ENCODE measurements around the gene INHBE.

INHBE gene

DNA sequence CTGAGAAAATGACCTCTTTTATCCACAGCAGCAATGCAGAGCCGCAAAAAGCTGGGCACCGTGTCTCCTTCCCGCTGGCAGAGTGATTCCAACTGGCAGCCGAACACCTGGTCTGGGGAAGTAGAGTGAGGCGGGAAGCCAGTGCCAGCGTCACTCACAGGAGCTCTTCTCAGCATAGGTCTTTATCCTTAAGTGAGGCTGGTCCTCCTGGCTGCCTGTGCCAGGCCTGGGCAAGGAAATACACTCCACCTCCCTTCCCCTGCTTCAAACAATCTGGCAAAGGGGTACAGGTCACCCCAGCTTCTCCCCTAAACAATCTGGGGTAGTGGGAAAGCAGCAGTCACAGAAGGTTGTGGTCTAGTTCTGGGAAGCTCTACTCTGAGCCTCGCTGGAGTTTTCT, 19.8 kb downstream of the INHBE start (continued):
- TF ChIP-seq, protein P1, sequence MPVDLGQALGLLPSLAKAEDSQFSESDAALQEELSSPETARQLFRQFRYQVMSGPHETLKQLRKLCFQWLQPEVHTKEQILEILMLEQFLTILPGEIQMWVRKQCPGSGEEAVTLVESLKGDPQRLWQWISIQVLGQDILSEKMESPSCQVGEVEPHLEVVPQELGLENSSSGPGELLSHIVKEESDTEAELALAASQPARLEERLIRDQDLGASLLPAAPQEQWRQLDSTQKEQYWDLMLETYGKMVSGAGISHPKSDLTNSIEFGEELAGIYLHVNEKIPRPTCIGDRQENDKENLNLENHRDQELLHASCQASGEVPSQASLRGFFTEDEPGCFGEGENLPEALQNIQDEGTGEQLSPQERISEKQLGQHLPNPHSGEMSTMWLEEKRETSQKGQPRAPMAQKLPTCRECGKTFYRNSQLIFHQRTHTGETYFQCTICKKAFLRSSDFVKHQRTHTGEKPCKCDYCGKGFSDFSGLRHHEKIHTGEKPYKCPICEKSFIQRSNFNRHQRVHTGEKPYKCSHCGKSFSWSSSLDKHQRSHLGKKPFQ (tag by site-specific recombination; IDR thresholded peaks at IDR 0.05) = no peak
- TF ChIP-seq, protein P2, sequence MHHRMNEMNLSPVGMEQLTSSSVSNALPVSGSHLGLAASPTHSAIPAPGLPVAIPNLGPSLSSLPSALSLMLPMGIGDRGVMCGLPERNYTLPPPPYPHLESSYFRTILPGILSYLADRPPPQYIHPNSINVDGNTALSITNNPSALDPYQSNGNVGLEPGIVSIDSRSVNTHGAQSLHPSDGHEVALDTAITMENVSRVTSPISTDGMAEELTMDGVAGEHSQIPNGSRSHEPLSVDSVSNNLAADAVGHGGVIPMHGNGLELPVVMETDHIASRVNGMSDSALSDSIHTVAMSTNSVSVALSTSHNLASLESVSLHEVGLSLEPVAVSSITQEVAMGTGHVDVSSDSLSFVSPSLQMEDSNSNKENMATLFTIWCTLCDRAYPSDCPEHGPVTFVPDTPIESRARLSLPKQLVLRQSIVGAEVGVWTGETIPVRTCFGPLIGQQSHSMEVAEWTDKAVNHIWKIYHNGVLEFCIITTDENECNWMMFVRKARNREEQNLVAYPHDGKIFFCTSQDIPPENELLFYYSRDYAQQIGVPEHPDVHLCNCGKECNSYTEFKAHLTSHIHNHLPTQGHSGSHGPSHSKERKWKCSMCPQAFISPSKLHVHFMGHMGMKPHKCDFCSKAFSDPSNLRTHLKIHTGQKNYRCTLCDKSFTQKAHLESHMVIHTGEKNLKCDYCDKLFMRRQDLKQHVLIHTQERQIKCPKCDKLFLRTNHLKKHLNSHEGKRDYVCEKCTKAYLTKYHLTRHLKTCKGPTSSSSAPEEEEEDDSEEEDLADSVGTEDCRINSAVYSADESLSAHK (tag by site-specific recombination; IDR thresholded peaks at IDR 0.05) = no peak
- no peak for TF ChIP-seq ZNF341 (tag by site-specific recombination; IDR thresholded peaks at IDR 0.05; ENCODE audit: low read depth)
- TF ChIP-seq ZNF473 (tag by site-specific recombination; IDR thresholded peaks at IDR 0.05) = no peak
- TF ChIP-seq SETDB1 (IDR thresholded peaks at IDR 0.05; ENCODE audit: insufficient read length, low read length) = no peak
- TF ChIP-seq, protein P3, sequence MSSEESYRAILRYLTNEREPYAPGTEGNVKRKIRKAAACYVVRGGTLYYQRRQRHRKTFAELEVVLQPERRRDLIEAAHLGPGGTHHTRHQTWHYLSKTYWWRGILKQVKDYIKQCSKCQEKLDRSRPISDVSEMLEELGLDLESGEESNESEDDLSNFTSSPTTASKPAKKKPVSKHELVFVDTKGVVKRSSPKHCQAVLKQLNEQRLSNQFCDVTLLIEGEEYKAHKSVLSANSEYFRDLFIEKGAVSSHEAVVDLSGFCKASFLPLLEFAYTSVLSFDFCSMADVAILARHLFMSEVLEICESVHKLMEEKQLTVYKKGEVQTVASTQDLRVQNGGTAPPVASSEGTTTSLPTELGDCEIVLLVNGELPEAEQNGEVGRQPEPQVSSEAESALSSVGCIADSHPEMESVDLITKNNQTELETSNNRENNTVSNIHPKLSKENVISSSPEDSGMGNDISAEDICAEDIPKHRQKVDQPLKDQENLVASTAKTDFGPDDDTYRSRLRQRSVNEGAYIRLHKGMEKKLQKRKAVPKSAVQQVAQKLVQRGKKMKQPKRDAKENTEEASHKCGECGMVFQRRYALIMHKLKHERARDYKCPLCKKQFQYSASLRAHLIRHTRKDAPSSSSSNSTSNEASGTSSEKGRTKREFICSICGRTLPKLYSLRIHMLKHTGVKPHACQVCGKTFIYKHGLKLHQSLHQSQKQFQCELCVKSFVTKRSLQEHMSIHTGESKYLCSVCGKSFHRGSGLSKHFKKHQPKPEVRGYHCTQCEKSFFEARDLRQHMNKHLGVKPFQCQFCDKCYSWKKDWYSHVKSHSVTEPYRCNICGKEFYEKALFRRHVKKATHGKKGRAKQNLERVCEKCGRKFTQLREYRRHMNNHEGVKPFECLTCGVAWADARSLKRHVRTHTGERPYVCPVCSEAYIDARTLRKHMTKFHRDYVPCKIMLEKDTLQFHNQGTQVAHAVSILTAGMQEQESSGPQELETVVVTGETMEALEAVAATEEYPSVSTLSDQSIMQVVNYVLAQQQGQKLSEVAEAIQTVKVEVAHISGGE (tag by site-specific recombination; conservative IDR thresholded peaks at IDR 0.05; ENCODE audit: low read depth) = no peak
- no peak for TF ChIP-seq KLF9 (tag by site-specific recombination; IDR thresholded peaks at IDR 0.05; ENCODE audit: low read depth)
- TF ChIP-seq, protein P4, sequence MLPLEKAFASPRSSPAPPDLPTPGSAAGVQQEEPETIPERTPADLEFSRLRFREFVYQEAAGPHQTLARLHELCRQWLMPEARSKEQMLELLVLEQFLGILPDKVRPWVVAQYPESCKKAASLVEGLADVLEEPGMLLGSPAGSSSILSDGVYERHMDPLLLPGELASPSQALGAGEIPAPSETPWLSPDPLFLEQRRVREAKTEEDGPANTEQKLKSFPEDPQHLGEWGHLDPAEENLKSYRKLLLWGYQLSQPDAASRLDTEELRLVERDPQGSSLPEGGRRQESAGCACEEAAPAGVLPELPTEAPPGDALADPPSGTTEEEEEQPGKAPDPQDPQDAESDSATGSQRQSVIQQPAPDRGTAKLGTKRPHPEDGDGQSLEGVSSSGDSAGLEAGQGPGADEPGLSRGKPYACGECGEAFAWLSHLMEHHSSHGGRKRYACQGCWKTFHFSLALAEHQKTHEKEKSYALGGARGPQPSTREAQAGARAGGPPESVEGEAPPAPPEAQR (tag by site-specific recombination; IDR thresholded peaks at IDR 0.05) = no peak
- TF ChIP-seq, protein P5, sequence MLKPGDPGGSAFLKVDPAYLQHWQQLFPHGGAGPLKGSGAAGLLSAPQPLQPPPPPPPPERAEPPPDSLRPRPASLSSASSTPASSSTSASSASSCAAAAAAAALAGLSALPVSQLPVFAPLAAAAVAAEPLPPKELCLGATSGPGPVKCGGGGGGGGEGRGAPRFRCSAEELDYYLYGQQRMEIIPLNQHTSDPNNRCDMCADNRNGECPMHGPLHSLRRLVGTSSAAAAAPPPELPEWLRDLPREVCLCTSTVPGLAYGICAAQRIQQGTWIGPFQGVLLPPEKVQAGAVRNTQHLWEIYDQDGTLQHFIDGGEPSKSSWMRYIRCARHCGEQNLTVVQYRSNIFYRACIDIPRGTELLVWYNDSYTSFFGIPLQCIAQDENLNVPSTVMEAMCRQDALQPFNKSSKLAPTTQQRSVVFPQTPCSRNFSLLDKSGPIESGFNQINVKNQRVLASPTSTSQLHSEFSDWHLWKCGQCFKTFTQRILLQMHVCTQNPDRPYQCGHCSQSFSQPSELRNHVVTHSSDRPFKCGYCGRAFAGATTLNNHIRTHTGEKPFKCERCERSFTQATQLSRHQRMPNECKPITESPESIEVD (tag by site-specific recombination; IDR thresholded peaks at IDR 0.05) = no peak

DNA sequence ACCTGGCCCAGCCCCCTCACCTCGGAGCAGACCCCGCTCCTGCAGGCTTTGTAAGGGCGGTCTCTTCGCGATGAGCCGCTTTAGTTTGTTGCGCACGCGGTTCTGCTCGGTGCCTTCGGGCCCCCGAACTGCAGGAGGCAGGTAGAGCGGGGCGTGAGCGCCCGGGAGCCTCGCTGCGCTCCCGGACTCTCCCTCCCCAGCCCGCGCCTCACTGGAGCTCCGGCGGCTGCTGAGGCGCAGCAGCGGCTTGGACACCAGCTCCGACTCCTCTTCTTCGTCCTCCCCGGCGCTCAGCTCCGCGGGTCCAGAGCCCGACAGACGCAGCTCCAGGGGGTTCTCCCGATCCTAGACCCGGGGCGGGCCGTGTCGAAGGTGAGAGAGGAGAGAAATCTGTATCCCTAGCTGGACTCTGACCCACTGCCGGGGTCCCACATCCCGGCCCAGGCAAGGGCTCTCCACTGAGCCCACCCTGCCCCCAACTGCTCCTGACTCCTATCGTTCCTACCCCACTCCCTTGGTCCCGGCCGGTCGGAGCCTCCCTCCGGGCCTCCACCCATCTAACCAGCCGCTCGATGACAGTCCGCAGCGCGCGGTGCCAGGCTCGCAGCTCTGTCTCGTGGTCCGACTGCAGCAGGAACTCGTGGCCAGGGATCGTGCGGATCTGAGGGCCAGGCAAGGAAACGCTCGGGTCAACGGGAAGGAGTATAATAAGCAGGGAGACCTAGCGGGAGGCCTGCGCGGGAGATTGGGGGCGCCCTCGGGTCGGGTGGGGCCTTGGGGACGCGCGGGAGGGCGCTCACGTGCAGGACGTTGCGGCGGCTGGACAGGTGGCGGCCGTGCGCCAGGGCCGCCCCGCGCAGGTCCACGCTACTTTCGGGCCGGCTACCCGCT, 20.4 kb downstream of the INHBE start:
- Histone ChIP-seq H3K27ac (ENCODE audit: extremely low read depth, low read depth, low read length) (no peak overlapping the region), H3K4me3 (ENCODE audit: low read depth, low read length) (no peak overlapping the region), H3K4me1 (ENCODE audit: control insufficient read depth, insufficient read depth, low read length) (no peaks in the 10 kb centered on the region), H3K36me3 (ENCODE audit: control insufficient read depth in 2 of 2, insufficient read depth in 1 of 2, low read length in 2 of 2) (no peaks in the 10 kb centered on the region), H3K9me3 (ENCODE audit: control insufficient read depth, insufficient read depth, low read depth, low read length) (no peaks in the 10 kb centered on the region)
- POLR2A ChIA-PET = no interaction called here
- no peak for TF ChIP-seq ZNF626 (tag by site-specific recombination; IDR thresholded peaks at IDR 0.05)
- TF ChIP-seq ZNF830 (tag by site-specific recombination; IDR thresholded peaks at IDR 0.05; ENCODE audit: low read depth) = no peak
- no peak for TF ChIP-seq ZNF596 (tag by site-specific recombination; IDR thresholded peaks at IDR 0.05)
- TF ChIP-seq ZNF660 (tag by site-specific recombination; IDR thresholded peaks at IDR 0.05) = no peak
- no peak for TF ChIP-seq OVOL3 (tag by site-specific recombination; IDR thresholded peaks at IDR 0.05)
- no peak for TF ChIP-seq ZNF274 (IDR thresholded peaks at IDR 0.05; ENCODE audit: low read length)
- TF ChIP-seq ZNF274 (tag by site-specific recombination; IDR thresholded peaks at IDR 0.05; ENCODE audit: borderline replicate concordance) = no peak
- no peak for TF ChIP-seq ZNF155 (tag by site-specific recombination; IDR thresholded peaks at IDR 0.05)
- TF ChIP-seq, protein P6, sequence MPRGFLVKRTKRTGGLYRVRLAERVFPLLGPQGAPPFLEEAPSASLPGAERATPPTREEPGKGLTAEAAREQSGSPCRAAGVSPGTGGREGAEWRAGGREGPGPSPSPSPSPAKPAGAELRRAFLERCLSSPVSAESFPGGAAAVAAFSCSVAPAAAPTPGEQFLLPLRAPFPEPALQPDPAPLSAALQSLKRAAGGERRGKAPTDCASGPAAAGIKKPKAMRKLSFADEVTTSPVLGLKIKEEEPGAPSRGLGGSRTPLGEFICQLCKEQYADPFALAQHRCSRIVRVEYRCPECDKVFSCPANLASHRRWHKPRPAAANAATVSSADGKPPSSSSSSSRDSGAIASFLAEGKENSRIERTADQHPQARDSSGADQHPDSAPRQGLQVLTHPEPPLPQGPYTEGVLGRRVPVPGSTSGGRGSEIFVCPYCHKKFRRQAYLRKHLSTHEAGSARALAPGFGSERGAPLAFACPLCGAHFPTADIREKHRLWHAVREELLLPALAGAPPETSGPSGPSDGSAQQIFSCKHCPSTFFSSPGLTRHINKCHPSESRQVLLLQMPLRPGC (tag by site-specific recombination; IDR thresholded peaks at IDR 0.05) = no peak
- no peak for TF ChIP-seq GLIS1 (tag by site-specific recombination; IDR thresholded peaks at IDR 0.05)
- TF ChIP-seq, protein P7, sequence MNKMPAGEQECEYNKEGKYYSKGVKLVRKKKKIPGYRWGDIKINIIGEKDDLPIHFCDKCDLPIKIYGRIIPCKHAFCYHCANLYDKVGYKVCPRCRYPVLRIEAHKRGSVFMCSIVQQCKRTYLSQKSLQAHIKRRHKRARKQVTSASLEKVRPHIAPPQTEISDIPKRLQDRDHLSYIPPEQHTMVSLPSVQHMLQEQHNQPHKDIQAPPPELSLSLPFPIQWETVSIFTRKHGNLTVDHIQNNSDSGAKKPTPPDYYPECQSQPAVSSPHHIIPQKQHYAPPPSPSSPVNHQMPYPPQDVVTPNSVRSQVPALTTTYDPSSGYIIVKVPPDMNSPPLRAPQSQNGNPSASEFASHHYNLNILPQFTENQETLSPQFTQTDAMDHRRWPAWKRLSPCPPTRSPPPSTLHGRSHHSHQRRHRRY (tag by site-specific recombination; IDR thresholded peaks at IDR 0.05) = no peak
- CTCF ChIA-PET = interaction anchor here (0.9 to 2.4 kb wide), 5 partner anchors 10 to 23 kb away, joined by 5 to 19 read pairs (median 5); partner anchors contain the start of genes GLI1 and INHBE

Data from HEK293 (cell line).